Lung microvascular endothelial cell (primary cell): Measurements from ENCODE around the gene HPCAL1. TPM values are rescaled to one million over a fixed set of nuclear protein-coding genes. Genes with fewer than 3 reads are reported as not detected.
A peak's percentile ranks its signal among the peaks of the same experiment; 100 is the strongest.
"Not testable (repeated sequence)": the region's sequence is repeated elsewhere in the genome, so short reads cannot be mapped to it uniquely, and the experiment has no call there.

Source experiments
- DNase-seq, 2 donors: peaks; one replicate each; pipeline versions ENCODE4 v3.0.0 to v3.0.0-alpha.2; 2010; ENCODE audit warnings: low read depth in 2 of 2
- total RNA-seq: library from RNA; depleted of rRNA; stranded (reverse); fragments of >200 nt; gene quantifications from 2 replicates; pipeline ENCODE4 v1.2.1, GENCODE V29; 2014

HPCAL1 gene
- total RNA-seq, 1 donor from 2014 or later = 33.7 TPM

GRCh38 chr2:10457195-10457594, 154.5 kb downstream of the HPCAL1 start:
- DNase-seq = not testable (repeated sequence)

- DNase-seq = peak; percentile 50 to 60
Measured at GRCh38 chr2:10457846-10458598, 155.3 kb downstream of the HPCAL1 start.

GRCh38 chr2:10460366-10460796, 157.7 kb downstream of the HPCAL1 start:
- no peak for DNase-seq

GRCh38 chr2:10462178-10463083, 159.7 kb downstream of the HPCAL1 start:
- no peak for DNase-seq

- DNase-seq = no peak
Measured at GRCh38 chr2:10465910-10466309, 163.2 kb downstream of the HPCAL1 start.

- no peak for DNase-seq
Measured at GRCh38 chr2:10466801-10467200, 164.1 kb downstream of the HPCAL1 start.

- peak; percentile 20 to 21 for DNase-seq
Measured at GRCh38 chr2:10467401-10467800, 164.7 kb downstream of the HPCAL1 start.

- no peak for DNase-seq
Measured at GRCh38 chr2:10469301-10469700, 166.6 kb downstream of the HPCAL1 start.

GRCh38 chr2:10469955-10470608, 167.4 kb downstream of the HPCAL1 start:
- no peak for DNase-seq

- no peak for DNase-seq
Measured at GRCh38 chr2:10471046-10471571, 168.4 kb downstream of the HPCAL1 start.

GRCh38 chr2:10471955-10472354, 169.3 kb downstream of the HPCAL1 start:
- DNase-seq = no peak

- DNase-seq = no peak
Measured at GRCh38 chr2:10473121-10473756, 170.5 kb downstream of the HPCAL1 start.

- no peak for DNase-seq
Measured at GRCh38 chr2:10475221-10475722, 172.6 kb downstream of the HPCAL1 start.

- DNase-seq = no peak
Measured at GRCh38 chr2:10475811-10476660, 173.3 kb downstream of the HPCAL1 start.

- no peak for DNase-seq
Measured at GRCh38 chr2:10476723-10477442, 174.2 kb downstream of the HPCAL1 start.
